CD4-positive, alpha-beta T cell treated with Interleukin-6 at 100 ng/mL for 8 hours (primary cell): Measurements from ENCODE around the gene AKNAD1.

ENCODE experiments used
- DNase-seq: peaks from one replicate; pipeline ENCODE4 v3.0.0-alpha.2; 2020; ENCODE audit warnings: mixed read lengths, low spot score

Gene AKNAD1

GRCh38 chr1:108863984-108864383, 7.1 kb upstream of the AKNAD1 start:
- no peak for DNase-seq

DNA sequence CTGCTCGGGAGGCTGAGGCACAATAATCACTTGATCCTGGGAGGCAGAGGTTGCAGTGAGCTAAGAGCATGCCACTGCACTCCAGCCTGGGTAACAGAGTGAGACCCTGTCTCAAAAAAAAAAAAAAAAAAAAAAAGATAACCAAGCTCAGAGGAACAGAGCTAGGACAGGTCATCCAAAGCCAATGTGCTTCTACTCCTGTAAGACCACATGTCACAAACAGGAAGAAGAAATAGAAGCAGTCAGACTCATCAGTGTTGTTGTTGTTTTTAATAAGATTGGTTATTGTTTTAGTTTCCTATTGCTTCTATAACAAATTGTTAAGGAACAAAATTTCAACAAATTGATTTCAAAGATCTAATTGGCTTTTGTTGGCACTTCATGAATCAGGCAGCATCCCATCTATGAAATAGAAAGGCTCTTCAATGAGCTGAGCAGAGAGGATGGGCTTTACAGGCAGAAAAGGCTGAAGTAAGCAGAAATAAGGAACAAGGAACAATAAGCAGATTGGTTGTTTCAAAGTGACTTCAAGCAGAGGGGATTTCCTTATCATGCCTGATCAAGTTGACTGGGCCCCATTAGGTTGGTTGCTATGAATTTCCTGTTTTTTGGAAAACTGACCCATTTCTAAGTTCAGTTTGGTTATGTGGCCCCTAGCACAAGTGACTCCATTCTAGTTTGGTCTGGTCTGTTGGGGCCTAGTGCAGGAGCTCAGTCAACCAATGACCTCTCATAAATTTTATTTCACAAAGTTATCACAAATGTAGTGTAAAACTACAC, 6.0 kb upstream of the AKNAD1 start:
- no peak for DNase-seq

- DNase-seq, result no peak
These were observed 5.2 kb upstream of the AKNAD1 start for GRCh38 chr1:108862017-108862610.

DNA sequence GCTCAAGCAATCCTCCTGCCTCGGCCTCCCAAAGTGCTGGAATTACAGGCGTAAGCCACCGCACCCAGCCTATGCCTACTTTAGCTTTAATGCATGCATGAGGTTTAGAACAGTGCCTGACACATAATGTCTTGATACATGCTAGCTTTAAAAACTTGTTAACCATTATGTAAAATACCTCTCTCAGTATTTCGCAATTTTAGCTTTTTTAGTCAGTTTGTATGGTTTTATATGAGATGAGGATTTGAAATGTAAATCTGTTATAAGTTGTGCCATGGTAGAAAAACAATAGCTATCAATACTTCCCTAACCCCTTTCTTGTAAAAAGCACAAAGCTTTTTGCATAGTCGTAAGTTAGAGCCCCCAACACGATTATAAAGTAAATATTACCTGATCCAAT, 4.7 kb upstream of the AKNAD1 start:
- DNase-seq, result no peak

- DNase-seq, result no peak
These were observed 3.5 kb upstream of the AKNAD1 start for GRCh38 chr1:108860190-108860907.

DNA sequence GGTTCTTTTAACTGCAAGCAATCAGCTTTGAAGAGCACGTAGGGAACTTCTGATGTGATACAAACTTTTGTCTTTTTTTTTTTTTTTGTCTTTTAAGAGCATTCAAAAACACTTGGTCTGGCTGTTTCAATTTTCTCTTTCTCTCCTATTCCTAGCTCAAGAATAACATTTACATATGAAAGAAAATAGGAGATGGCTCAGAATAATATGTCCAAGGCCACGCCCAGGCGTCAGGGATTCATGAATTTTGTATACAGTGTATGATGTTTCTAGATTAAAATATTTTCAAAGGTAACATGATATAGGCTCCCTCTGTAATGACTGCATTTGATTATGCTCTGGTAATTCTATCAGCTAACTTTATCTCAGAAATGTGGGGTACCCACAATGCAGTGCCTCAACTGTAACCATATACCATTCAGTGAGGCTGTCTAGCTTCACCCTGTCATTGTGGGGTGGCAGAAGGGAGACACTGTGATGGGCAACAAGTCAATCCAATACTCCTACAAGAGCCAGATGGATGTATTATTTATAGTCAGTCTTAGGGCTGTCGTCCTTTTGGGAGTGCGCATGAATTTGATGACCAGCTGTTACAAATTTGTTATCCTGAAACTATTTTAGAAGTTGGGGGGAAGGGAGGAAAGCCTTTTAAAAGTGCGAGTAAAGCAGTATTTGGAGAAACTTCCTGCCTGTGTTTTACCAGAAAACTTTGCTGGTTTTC, 1.5 kb upstream of the AKNAD1 start:
- no peak for DNase-seq

- DNase-seq, result no peak
These were observed 2.5 kb downstream of the AKNAD1 start for GRCh38 chr1:108854221-108855019.

- DNase-seq, result no peak
These were observed 4.5 kb downstream of the AKNAD1 start for GRCh38 chr1:108852221-108852975.

DNA sequence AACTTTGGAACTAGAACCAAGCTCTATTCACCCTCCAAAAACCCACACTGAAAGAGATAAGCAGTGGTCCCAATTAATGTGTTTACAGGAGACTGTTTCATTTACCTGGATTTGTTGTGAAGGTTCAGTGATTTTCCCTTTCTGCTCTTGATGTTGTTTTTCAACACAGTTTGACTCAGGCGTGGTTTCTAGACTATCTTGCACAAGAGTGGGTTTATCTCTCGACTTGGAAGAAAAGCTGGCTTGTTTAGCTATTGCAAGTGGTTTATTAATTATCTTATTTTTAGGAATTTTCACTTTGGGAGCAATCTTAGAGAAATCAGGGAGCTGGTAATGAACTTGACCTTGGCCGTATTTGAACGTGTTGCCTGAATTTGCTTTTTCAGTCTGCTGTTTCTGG, 5.3 kb downstream of the AKNAD1 start:
- DNase-seq, result no peak

- no peak for DNase-seq
These were observed 6.0 kb downstream of the AKNAD1 start for GRCh38 chr1:108850929-108851328.

DNA sequence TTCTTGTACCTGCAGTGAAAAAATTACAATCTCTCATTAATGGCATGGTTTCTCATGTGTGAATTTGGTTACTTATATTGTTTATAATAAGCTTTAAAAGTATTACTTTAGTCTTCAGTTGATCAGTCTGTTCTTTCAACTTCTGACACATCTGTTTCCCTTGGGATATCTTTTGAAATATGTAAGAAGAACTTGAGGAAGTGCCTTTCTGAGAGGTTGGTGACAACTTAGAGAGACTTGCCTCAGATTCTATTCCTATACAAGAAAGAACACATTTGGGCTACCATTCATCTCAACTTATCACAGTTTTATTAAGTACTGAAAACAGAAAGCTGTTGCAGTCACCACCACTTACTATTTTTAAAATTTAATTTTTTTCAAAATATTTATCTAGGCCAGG, 8.1 kb downstream of the AKNAD1 start:
- DNase-seq, result no peak

- no peak for DNase-seq
These were observed 9.4 kb downstream of the AKNAD1 start for GRCh38 chr1:108847494-108847893.

- DNase-seq, result no peak
These were observed 10.9 kb downstream of the AKNAD1 start for GRCh38 chr1:108845991-108846390.

DNA sequence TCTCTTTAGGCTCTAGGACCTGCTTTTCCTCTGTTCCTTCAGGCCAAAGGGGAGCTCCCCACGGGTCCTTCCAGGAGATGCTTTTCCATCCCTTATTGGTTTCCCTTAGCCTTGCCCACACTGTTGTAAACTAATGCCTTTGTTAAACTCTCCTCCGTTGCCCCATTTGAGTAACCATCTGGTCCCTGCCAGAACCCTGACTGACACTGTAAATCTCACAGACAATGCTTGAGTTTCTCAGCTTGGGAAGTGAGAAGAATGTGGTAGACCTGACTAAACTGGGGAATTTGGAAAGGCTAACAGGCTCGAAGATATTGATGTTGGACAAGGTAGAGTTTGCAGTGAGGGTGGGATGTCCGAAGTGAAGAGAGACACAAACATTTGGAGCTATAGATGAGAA, 11.4 kb downstream of the AKNAD1 start:
- DNase-seq, result no peak

DNA sequence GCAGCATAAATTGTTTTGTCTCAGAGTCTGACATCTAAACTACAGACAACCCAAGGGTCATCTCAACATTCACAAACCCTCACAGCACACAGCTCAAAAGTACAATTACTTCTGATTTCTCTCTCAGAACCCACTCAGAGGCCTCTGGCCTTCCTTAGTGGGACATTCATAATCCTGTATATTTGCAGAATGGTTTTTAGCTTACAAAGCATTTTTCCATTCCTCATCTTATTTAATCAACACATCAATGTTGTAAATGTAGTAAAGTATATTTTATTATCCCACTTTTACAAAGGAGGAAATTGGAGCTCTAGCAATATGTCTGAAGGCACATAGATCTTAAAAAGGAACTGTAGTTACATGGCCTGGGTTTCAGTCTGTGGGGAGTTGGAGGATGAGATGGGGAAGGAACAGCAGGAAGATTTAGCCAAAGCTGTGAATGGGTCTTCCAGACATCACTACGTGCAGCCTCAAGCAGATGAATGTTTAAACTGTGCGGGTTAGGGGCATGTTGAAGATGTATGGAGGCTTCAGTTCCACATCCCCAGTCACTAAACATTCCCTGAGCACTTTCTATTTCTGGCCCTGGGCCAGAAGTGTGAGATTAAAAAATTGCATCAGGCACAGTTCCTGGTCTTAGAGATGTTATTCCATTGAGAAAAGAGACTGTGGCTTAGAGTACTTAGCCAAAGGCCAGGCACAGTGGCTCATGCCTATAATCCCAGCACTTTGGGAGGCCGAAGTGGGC, 13.3 kb downstream of the AKNAD1 start:
- no peak for DNase-seq

DNA sequence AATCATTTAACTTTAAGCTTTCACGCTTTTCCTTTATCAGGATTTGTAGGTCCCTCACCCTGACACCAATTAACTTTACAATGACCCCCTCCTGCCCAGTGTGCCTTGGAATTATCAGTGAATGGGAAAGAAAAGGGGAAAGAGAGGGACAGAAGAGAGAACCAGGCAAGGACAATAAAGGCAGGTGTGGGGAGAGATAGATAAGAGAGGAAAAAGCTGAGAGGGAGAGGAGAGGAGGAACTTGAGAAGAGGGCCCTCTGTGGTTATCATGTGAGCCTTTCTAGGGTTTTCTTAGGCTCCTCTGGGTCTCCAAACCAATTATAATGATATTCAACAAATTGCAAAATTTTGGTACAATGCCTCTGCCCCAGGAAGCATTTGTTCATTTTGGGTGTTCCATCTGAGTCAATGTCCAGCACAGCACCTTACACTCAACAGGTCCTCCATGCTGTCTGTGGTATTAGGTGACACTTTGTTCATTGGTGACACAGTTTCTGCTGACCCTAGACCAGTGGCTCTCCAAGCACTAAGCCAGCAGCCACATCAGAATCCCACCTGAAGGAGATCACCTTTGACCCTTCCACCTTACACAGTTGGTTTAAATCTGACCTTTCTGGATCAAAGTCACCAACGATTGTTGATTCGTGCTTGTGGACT, 14.2 kb downstream of the AKNAD1 start:
- no peak for DNase-seq

DNA sequence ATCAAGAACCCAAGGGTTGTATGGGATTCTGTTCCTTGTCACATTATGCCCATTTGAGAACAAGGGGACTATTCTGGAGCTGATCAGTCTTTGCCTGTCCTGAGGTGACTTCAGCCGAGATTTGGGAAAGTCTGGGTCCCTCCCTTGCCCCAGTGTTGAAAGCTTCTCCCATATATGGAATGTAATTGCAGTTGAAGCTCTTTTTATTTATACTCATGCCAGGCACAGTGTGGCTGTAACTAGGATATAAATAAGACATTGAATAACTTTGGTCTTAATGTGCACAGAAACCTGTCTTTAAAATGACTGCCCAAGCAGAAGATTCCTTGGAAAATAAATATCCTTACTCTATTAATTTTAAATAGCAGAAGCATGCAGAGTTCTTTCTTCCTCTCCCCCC, 15.2 kb downstream of the AKNAD1 start:
- DNase-seq, result no peak

DNA sequence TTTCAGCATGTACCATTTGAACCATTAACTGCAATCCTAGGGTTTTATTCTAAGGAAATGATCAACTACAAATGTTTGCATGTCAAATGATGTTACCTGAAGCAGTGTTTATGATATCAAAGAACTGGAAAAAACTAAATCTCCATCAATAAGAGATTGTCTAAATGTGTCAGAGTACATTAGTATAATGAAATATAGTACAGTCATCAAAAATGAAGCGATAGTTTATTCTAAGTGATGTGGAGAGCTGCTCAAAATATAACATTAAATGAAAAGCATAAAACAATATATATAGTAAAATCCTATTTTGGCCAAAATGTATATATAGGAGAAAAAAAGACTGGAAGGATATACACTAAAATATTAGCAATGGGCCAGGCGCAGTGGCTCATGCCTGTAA, 24.0 kb downstream of the AKNAD1 start:
- no peak for DNase-seq

DNA sequence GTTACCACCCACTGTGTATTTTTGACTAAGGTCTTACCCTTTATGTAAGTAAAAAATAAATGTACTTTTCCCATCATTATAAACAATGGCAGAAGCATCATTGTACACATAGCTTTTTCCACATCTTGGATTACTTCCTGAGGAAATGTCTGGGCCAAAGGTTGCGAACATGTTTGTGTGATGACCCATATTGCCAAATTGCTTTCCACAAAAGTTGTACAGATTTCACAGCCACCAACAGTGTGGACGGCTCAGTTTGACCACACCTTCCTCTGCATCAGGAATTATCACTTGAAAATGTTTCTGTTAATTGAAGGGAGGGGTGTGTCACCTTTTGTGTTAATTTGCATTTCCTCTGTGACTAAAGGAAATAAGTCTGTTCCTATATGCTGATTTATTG, 25.7 kb downstream of the AKNAD1 start:
- no peak for DNase-seq
